ENCODE results near the gene PODN.

DNA sequence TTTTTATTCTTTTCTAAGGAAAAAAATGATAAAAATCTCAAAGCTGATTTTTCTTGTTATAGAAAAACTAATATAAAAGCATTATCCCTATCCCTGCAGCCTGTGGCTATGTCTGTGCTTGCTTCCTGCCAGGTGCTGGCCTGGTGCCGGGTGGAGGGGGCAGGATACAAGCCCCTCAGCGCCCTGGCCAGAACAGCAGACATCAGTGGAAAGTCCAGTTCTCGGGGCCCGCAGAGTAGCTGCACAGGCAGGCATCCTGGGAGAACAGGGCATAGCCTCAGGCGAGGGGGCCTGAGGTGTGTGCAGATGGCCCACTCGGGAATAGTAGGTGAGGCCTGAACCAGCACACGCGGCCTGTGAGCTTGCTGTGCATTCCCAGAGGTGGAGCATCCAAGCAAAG lies 23.4 kb downstream of the PODN start:
- TF ChIP-seq, protein P1, sequence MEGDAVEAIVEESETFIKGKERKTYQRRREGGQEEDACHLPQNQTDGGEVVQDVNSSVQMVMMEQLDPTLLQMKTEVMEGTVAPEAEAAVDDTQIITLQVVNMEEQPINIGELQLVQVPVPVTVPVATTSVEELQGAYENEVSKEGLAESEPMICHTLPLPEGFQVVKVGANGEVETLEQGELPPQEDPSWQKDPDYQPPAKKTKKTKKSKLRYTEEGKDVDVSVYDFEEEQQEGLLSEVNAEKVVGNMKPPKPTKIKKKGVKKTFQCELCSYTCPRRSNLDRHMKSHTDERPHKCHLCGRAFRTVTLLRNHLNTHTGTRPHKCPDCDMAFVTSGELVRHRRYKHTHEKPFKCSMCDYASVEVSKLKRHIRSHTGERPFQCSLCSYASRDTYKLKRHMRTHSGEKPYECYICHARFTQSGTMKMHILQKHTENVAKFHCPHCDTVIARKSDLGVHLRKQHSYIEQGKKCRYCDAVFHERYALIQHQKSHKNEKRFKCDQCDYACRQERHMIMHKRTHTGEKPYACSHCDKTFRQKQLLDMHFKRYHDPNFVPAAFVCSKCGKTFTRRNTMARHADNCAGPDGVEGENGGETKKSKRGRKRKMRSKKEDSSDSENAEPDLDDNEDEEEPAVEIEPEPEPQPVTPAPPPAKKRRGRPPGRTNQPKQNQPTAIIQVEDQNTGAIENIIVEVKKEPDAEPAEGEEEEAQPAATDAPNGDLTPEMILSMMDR (IDR thresholded peaks at IDR 0.05; ENCODE audit: insufficient read depth, low read length), result no peak
- TF ChIP-seq POLR2AphosphoS5 (IDR thresholded peaks at IDR 0.05; ENCODE audit: low read depth) (no peak), SPI1 (IDR thresholded peaks at IDR 0.05; ENCODE audit: borderline replicate concordance, low read depth) (no peak), GABPA (IDR thresholded peaks at IDR 0.05; ENCODE audit: low read depth) (no peak)
- TF ChIP-seq, protein P2, sequence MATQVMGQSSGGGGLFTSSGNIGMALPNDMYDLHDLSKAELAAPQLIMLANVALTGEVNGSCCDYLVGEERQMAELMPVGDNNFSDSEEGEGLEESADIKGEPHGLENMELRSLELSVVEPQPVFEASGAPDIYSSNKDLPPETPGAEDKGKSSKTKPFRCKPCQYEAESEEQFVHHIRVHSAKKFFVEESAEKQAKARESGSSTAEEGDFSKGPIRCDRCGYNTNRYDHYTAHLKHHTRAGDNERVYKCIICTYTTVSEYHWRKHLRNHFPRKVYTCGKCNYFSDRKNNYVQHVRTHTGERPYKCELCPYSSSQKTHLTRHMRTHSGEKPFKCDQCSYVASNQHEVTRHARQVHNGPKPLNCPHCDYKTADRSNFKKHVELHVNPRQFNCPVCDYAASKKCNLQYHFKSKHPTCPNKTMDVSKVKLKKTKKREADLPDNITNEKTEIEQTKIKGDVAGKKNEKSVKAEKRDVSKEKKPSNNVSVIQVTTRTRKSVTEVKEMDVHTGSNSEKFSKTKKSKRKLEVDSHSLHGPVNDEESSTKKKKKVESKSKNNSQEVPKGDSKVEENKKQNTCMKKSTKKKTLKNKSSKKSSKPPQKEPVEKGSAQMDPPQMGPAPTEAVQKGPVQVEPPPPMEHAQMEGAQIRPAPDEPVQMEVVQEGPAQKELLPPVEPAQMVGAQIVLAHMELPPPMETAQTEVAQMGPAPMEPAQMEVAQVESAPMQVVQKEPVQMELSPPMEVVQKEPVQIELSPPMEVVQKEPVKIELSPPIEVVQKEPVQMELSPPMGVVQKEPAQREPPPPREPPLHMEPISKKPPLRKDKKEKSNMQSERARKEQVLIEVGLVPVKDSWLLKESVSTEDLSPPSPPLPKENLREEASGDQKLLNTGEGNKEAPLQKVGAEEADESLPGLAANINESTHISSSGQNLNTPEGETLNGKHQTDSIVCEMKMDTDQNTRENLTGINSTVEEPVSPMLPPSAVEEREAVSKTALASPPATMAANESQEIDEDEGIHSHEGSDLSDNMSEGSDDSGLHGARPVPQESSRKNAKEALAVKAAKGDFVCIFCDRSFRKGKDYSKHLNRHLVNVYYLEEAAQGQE (IDR thresholded peaks at IDR 0.05; ENCODE audit: insufficient replicate concordance, low read depth), result no peak

Data from HL-60 (cell line).